ENCODE measurements around the gene SHFL.

The SHFL gene

DNA sequence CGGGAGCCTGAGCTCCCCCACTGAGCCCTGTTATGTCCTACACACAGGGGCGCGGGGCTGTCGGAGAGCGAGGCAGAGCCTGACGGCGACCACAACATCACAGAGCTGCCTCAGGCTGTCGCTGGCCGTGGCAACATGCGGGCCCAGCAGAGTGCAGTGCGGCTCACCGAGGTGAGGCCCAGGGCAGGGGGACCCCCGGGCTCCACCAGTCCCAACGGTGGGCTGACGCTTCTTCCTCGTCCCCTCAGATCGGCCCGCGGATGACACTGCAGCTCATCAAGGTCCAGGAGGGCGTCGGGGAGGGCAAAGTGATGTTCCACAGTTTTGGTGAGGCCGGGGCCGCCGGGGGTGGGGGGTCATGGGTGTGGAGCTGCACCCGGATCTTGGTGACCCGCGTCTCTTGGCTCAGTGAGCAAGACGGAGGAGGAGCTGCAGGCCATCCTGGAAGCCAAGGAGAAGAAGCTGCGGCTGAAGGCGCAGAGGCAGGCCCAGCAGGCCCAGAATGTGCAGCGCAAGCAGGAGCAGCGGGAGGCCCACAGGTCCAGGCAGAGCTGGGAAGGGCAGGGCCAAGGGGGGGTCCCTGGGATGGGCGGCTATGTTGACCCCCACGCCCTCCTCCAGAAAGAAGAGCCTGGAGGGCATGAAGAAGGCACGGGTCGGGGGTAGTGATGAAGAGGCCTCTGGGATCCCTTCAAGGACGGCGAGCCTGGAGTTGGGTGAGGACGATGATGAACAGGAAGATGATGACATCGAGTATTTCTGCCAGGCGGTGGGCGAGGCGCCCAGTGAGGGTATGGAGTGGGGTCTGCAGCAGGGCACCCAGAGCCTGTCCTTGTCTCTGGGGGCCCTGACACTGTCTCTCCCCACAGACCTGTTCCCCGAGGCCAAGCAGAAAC is 24.2 kb downstream of the SHFL start:
- Histone ChIP-seq H3K4me2 (ENCODE audit: low read length) (peak overlapping the region; percentile 34), H3K9me3 (ENCODE audit: control insufficient read depth, insufficient read depth, low read length) (no peaks in the 10 kb centered on the region), H3K4me1 (ENCODE audit: control insufficient read depth, low read length) (peaks cover 66% of the 10 kb centered on the region), H3F3A (ENCODE audit: control insufficient read depth, insufficient read depth) (peaks cover 50% of the 10 kb centered on the region), H3K9me2 (replicated peaks; ENCODE audit: control insufficient read depth, low read length) (no peaks in the 10 kb centered on the region), H3K36me3 (ENCODE audit: control insufficient read depth, low read length) (peaks cover 74% of the 10 kb centered on the region), H3K27ac (ENCODE audit: low read depth, low read length) (no peak overlapping the region), H4K20me1 (ENCODE audit: control insufficient read depth, insufficient read depth, low read depth, low read length) (no peaks in the 10 kb centered on the region), H3K79me2 (ENCODE audit: control insufficient read depth, low read length) (peaks cover 40% of the 10 kb centered on the region), H3K4me3 (ENCODE audit: low read length) (no peak overlapping the region), H3K27me3 (ENCODE audit: control insufficient read depth, low read length) (no peaks in the 10 kb centered on the region)
- TF ChIP-seq EZH2phosphoT487 (IDR thresholded peaks at IDR 0.05; ENCODE audit: borderline replicate concordance, low read length), result no peak

- H4K20me1 ChIP-seq (ENCODE audit: control insufficient read depth, insufficient read depth, low read depth, low read length), result no peaks in the 10 kb centered on the region
- peaks cover 36% of the 10 kb centered on the region for H3K79me2 ChIP-seq (ENCODE audit: control insufficient read depth, low read length)
- TF ChIP-seq, protein P1, sequence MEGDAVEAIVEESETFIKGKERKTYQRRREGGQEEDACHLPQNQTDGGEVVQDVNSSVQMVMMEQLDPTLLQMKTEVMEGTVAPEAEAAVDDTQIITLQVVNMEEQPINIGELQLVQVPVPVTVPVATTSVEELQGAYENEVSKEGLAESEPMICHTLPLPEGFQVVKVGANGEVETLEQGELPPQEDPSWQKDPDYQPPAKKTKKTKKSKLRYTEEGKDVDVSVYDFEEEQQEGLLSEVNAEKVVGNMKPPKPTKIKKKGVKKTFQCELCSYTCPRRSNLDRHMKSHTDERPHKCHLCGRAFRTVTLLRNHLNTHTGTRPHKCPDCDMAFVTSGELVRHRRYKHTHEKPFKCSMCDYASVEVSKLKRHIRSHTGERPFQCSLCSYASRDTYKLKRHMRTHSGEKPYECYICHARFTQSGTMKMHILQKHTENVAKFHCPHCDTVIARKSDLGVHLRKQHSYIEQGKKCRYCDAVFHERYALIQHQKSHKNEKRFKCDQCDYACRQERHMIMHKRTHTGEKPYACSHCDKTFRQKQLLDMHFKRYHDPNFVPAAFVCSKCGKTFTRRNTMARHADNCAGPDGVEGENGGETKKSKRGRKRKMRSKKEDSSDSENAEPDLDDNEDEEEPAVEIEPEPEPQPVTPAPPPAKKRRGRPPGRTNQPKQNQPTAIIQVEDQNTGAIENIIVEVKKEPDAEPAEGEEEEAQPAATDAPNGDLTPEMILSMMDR (IDR thresholded peaks at IDR 0.05; ENCODE audit: low read depth, low read length, poor library complexity, severe bottlenecking), result no peak
- no peak for TF ChIP-seq EZH2phosphoT487 (IDR thresholded peaks at IDR 0.05; ENCODE audit: borderline replicate concordance, low read length)
- H3K4me2 ChIP-seq (ENCODE audit: low read length), result peak overlapping the region; percentile 57
- peaks cover 80% of the 10 kb centered on the region for H3K36me3 ChIP-seq (ENCODE audit: control insufficient read depth, low read length)
- peak overlapping the region; percentile 64 for H3K27ac ChIP-seq (ENCODE audit: low read depth, low read length)
- no peaks in the 10 kb centered on the region for H3K27me3 ChIP-seq (ENCODE audit: control insufficient read depth, low read length)
- peaks cover 45% of the 10 kb centered on the region for H3F3A ChIP-seq (ENCODE audit: control insufficient read depth, insufficient read depth)
- no peaks in the 10 kb centered on the region for H3K9me3 ChIP-seq (ENCODE audit: control insufficient read depth, insufficient read depth, low read length)
- no peaks in the 10 kb centered on the region for H3K9me2 ChIP-seq (replicated peaks; ENCODE audit: control insufficient read depth, low read length)
- peak overlapping the region; percentile 16; the same call in 1 of the 2 replicates for H3K4me3 ChIP-seq (ENCODE audit: low read length)
- peaks cover 60% of the 10 kb centered on the region for H3K4me1 ChIP-seq (ENCODE audit: control insufficient read depth, low read length)
These were observed 24.8 kb downstream of the SHFL start for GRCh38 chr19:10110972-10111317.

DNA sequence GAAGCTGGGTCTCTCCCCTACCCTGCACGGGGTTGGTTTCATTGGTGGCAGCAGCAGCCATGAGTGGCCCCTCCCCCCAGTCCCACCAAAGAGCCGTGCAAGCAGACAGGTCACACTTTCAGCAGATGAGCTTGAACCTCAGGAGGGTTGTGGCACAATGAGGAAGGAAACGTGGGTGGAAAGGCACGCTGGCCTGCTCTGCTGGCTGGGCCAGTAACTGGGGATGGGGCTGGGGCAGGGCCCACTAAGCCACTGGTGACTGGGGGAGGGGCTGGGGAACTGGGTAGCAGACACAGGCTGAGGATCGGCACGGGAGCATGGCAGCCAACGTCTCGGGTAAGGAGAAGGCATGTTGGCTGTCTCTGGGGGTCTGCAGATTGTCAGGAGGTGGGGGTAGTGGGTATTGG is 25.3 kb downstream of the SHFL start, which contains the start of gene P2RY11:
TSS of gene P2RY11 (plus strand) at position 289 of the 407 bp plus-strand sequence. CDS start at position 318, 29 bp downstream.
- peaks cover 84% of the 10 kb centered on the region for H3K36me3 ChIP-seq (ENCODE audit: control insufficient read depth, low read length)
- no peak for TF ChIP-seq EZH2phosphoT487 (IDR thresholded peaks at IDR 0.05; ENCODE audit: borderline replicate concordance, low read length)
- TF ChIP-seq, protein P1 (IDR thresholded peaks at IDR 0.05; ENCODE audit: low read depth, low read length, poor library complexity, severe bottlenecking), result no peak
- H3K27me3 ChIP-seq (ENCODE audit: control insufficient read depth, low read length), result no peaks in the 10 kb centered on the region
- H4K20me1 ChIP-seq (ENCODE audit: control insufficient read depth, insufficient read depth, low read depth, low read length), result no peaks in the 10 kb centered on the region
- H3F3A ChIP-seq (ENCODE audit: control insufficient read depth, insufficient read depth), result peaks cover 45% of the 10 kb centered on the region
- H3K9me3 ChIP-seq (ENCODE audit: control insufficient read depth, insufficient read depth, low read length), result no peaks in the 10 kb centered on the region
- peak within 1 kb of the TSS; percentile 16; the same call in 1 of the 2 replicates for H3K4me3 ChIP-seq (ENCODE audit: low read length)
- peaks cover 33% of the 10 kb centered on the region for H3K79me2 ChIP-seq (ENCODE audit: control insufficient read depth, low read length)
- no peaks in the 10 kb centered on the region for H3K9me2 ChIP-seq (replicated peaks; ENCODE audit: control insufficient read depth, low read length)
- peak within 1 kb of the TSS; percentile 64 for H3K27ac ChIP-seq (ENCODE audit: low read depth, low read length)
- H3K4me1 ChIP-seq (ENCODE audit: control insufficient read depth, low read length), result peaks cover 59% of the 10 kb centered on the region
- peak within 1 kb of the TSS; percentile 57 for H3K4me2 ChIP-seq (ENCODE audit: low read length)

Data from DOHH2 (cell line).